Keratinocyte (primary cell): Measurements from ENCODE around the gene RFX2.

Experiments used
- EZH2 ChIP-seq: IDR thresholded peaks from one replicate; pipeline ENCODE4 v1.6.1; 2012; ENCODE audit warnings: inconsistent platforms, mild to moderate bottlenecking, low read length, moderate library complexity
- TF ChIP-seq, protein P1 (sequence below), 3 experiments: IDR thresholded peaks in 1 of 3; conservative IDR thresholded peaks in 1 of 3; optimal IDR thresholded peaks in 1 of 3; 2 replicates in 2 of 3; 3 replicates in 1 of 3; pipeline versions ENCODE3 to v1.5.1; 2011; ENCODE audit warnings: low read length in 3 of 3, mild to moderate bottlenecking in 3 of 3, moderate library complexity in 2 of 3, control low read depth in 1 of 3, inconsistent platforms in 1 of 3; ENCODE audit not compliant: insufficient read depth in 2 of 3; ENCODE audit errors: extremely low read depth in 1 of 3

GRCh38 chr19:6086068-6086788, 24.1 kb downstream of the RFX2 start:
- TF ChIP-seq EZH2, result no peak
- TF ChIP-seq, protein P1, sequence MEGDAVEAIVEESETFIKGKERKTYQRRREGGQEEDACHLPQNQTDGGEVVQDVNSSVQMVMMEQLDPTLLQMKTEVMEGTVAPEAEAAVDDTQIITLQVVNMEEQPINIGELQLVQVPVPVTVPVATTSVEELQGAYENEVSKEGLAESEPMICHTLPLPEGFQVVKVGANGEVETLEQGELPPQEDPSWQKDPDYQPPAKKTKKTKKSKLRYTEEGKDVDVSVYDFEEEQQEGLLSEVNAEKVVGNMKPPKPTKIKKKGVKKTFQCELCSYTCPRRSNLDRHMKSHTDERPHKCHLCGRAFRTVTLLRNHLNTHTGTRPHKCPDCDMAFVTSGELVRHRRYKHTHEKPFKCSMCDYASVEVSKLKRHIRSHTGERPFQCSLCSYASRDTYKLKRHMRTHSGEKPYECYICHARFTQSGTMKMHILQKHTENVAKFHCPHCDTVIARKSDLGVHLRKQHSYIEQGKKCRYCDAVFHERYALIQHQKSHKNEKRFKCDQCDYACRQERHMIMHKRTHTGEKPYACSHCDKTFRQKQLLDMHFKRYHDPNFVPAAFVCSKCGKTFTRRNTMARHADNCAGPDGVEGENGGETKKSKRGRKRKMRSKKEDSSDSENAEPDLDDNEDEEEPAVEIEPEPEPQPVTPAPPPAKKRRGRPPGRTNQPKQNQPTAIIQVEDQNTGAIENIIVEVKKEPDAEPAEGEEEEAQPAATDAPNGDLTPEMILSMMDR (optimal IDR thresholded peaks at IDR 0.05 in 1 of 3, IDR thresholded peaks at IDR 0.05 in 1 of 3, conservative IDR thresholded peaks at IDR 0.05 in 1 of 3; ENCODE audit: extremely low read depth in 1 of 3, insufficient read depth in 2 of 3, low read length in 3 of 3), result no peak
